Measurements from ENCODE around the gene CATSPER1.

- TF ChIP-seq FOXK2 (IDR thresholded peaks at IDR 0.05), result no peak
- no peak for TF ChIP-seq ZNF384 (IDR thresholded peaks at IDR 0.05)
- TF ChIP-seq FOXA1 (IDR thresholded peaks at IDR 0.05), result no peak
- TF ChIP-seq PKNOX1 (IDR thresholded peaks at IDR 0.05), result no peak
- no peak for TF ChIP-seq ARNT (IDR thresholded peaks at IDR 0.05)
- TF ChIP-seq HDGF (IDR thresholded peaks at IDR 0.05; ENCODE audit: borderline replicate concordance), result no peak
These were observed 20.0 kb downstream of the CATSPER1 start for GRCh38 chr11:66006134-66006890.

Data from HEK293T (cell line).